Measurements from ENCODE around the gene REN.

- no peak for TF ChIP-seq CTCF (IDR thresholded peaks at IDR 0.05; ENCODE audit: insufficient read depth, low read depth, low read length)
- no peak for TF ChIP-seq EZH2 (IDR thresholded peaks at IDR 0.05; ENCODE audit: insufficient read depth, low read length)
These were observed 4.5 kb upstream of the REN start for GRCh38 chr1:204170494-204171155.
